Stimulated activated CD8-positive, alpha-beta memory T cell treated with anti-CD3 and anti-CD28 coated beads, Interleukin-7, amount 100 ng/mL, for 1 hour (primary cell): ENCODE data around the gene PLCXD3.

Source experiments
- DNase-seq, 2 donors: peaks; one replicate each; pipeline ENCODE4 v3.0.0-alpha.2; 2020; ENCODE audit warnings: low read depth in 2 of 2

The PLCXD3 gene

DNA sequence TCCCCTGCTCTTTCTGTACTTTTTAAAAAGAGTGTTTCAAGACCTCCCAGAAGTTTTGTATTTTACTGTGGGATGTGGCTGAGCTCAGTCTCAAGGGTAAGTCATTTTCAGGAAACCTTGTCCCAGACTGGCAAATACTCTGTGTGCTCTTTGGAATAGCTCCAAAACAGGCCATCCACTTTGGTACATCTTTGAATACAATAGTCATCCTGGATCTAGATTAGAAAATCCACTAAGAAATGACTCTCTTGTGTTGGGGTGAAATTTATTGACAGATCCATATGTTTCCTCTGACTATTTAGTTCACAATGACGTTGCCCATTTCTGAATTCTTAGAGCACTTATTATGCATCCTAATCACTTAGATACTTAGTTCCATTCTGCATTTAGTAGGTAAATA is 95.2 kb downstream of the PLCXD3 start:
- no peak for DNase-seq

DNA sequence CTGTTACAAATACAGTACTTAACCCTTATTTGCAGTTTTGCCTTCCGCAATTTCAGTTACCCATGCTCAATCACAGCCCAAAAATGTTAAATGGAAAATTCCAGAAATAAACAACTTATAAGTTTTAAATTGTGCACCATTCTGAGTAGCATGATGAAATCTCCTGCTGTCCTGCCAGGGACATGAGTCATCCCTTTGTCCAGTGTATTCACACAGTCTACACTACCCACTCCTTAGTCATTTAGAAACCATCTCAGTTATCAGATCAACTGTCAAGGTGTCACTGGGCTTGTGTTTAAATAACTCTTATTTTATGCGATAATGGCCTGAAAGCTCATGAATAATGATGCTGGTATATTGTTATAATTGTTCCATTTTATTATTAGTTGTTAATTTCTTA is 95.8 kb downstream of the PLCXD3 start:
- no peak for DNase-seq

DNA sequence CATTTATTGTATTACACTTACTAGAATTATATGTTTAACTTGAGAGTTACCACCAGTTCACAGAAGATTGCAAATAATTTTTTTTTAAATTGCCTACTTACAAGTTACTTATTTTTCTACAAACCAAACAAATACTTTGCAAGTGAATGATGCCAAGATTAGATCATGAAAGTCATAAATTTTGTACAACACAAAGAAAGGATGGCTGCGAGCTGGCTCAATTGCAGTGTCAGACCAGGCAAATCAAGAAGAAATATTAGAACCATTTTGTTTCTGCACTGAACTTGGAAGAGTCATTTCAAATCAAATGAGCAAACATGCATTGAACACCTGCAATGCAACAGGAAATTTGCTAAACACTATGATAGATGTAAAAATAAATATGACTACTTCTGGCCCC is 97.3 kb downstream of the PLCXD3 start:
- DNase-seq: no peak

DNA sequence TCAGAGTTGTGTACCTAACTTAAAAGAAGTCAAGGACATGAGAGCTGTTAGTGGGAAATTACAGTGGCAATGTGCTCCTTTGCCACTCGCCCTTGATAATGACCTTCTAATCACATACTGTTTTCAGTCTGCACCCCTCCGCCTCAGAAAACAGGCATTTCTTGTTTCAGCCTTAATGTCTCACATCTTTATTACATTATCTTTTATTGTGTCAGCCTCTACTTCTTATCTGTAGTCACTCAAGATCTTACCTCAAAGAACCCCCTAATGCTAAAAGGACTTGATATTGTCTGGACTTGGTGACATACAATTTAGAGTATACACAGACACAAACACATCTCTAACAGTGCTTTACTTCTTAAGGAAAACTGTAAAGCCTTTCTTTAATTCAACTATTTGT is 97.9 kb downstream of the PLCXD3 start:
- DNase-seq: no peak

DNA sequence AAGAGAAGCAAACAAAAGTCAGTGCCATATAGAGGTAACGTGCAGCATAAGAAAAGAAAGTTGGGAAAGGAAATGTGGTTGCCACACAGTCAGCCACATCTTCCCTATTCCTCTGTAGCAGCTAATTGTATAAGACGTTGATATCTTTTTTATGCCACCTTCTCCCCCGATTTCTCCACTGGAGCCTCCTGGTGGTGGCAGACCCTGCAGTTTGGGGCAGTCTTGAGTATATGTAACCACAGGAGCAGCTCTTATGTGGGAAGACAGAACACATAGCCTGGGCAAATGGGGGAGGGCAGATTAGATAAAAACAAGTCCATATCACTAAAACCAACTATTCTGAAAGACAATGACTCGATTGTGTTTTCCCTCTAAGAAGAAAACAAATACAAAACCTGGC is 99.7 kb downstream of the PLCXD3 start:
- DNase-seq: no peak

DNA sequence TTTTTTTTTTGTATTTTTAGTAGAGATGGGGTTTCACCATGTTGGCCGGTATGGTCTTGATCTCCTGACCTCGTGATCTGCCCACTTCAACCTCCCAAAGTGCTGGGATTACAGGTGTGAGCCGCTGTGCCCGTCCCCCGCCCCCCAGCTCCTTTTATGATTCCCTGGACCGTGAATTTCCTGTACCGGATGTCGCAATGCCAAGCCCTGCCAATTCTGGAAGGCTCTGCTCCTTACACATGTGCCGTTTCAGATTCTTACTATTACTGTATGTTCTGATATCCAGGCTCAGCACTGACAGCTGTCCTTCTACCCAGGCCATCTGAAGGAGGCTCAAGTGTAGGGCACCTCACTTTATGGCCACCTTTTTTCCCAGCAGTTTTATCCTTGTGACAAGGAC is 100.1 kb downstream of the PLCXD3 start:
- DNase-seq: no peak

DNA sequence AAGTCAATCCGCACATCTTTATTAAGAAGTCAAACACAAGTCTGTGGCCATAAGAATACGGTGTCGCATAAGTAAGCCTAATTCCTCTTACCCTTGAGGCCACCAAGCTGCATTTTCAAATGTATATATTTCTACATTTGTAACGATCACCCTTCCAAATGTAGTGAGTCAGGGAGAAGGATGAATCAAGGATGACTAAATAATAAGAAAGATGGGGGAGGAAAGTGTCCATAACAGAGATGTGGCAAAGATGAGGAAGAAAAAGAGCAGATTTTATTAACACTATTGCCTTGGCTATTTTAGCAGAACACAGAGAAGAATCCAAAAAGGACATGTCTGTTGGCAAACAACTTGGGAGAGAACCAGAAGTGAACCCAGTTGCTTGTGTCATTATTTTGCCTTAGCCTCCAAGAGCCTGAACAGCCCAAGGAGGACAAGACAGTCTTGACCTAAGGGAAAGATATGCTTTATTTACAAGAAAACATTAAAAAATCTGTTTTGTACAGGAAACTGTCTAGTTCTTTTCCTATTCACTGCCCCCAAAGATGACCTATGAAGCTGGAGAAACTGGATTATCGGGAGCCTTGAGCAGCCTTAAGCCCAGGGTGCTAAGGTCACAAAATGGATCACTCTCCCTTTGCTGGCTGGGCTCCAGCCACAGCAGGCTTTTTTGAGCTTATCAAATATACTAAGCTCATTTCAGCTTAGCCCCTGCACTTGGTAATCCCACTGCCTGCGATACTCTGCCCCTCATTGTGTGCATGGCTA is 101.5 kb downstream of the PLCXD3 start:
- no peak for DNase-seq

DNA sequence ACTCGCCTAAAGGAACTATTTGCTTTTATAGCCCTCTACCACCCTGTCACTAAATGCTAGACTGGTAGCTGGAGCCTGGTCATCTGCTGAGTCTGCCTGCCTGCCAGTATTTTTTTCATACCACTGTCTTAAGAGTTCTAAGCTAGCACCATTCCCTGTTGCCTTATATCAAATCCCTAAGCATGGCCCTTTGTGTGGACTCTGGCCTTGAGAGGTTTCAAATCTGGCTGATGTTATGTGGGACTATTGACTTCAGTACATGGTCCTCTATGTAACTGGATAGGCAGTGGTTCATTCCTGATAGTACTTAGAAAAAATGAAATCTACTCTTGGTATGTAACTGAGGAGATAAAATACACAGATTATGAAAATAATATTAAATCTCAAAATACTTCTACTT is 103.5 kb downstream of the PLCXD3 start:
- no peak for DNase-seq

DNA sequence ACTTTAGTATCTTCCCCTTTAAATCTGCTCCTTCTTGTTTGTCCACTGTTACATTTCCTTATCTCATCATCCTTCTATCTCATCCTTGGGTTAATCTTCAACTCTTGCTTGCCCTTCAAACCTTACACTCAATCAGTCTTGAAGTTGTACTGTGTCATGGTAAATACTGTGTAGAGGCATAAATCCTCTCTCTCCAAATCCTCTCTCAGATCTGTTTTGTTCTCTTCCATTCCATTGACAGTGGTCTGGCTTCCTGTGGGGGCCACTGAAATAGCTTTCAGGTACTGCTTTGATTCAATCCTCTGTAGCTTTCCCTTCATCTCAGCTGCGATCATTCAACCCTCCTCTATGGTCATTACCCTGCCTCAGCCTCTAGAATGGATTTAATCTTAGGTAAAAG is 104.0 kb downstream of the PLCXD3 start:
- no peak for DNase-seq

DNA sequence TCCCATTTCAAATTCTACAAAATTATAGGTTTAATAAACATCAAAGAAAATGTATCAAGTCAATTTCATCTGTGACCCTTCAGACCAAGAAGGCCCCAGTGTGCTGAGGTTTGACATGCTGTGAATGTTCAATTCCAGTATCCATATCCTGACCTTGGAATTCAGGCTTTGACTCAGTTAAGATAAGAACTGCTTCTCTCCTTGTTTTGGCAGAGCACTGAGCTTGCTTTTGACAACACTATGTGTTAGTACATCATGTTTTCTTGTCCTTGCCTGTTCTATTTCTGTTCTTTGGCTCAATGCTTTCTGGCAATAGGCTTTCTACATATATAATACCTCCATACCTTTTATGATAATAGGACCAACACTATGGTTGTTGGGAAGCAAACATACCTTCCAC is 105.6 kb downstream of the PLCXD3 start:
- no peak for DNase-seq

DNA sequence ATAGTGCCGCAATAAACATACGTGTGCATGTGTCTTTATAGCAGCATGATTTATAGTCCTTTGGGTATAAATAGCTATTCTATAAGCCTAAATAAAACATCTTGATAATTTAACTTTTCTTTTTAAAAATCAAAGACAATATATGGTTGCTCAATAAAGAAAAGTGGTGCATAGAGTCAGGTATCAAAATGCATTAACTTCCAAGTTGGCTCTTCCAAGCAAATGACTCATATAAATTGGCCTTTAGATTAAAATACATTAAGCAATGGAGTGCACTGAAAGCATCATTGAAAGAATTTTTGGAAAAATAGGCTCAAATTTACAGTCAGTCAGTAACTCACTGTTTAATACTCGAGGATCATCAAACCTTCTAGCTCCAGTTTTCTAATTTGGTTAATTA is 106.6 kb downstream of the PLCXD3 start:
- DNase-seq: no peak

DNA sequence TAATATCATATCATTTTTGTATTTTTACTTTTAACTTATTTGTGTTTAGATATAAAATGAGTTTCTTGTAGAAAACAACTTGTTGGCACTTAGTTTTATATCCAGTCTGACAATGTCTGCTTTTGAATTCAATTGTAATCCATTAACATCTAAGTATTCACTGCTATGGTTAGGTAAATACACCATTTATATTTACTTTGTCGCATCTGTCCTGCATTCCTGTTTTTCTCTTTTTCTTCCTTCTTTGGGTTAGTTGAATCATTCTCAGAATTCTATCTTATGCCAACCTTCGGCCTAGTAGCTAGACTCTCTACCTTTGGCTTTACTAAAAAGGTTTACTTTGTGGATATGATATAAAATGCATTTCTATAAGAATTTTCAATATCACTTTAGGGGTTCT is 107.6 kb downstream of the PLCXD3 start:
- no peak for DNase-seq

DNA sequence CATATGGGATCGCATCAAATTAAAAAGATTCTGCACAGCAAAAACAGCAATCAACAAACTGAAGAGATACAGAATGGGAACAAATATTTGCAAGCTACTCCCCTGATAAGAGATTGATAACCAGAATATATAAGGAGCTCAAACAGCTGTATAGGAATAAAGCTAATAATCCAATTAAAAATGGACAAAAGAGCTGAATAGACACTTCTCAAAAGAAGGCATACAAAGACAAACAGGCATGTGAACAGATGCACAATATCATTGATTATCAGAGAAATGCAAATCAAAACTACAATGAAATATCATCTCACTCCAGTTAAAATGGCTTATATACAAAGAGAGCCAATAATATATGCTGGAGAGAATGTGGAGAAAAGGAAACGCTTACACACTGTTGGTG is 110.6 kb downstream of the PLCXD3 start:
- DNase-seq: no peak

DNA sequence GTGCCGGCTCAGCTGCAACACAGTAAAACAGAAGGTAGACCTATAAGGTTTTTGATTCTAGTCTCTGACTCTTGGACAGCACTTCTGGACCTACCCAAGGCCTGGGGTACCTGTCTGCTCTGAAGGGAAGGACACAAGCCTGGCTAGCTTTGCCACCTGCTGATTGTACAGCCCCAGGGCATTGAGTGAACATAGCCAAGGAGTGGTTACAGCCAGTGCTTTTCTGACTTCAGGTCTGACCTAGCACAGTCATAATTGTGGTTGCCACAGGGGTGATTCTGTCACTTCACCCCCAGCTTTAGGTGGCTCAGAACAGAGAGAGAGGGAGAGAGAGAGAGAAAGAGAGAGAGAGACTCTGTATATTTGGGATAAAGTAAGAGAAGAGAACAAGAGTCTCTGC is 118.4 kb downstream of the PLCXD3 start:
- DNase-seq: no peak

DNA sequence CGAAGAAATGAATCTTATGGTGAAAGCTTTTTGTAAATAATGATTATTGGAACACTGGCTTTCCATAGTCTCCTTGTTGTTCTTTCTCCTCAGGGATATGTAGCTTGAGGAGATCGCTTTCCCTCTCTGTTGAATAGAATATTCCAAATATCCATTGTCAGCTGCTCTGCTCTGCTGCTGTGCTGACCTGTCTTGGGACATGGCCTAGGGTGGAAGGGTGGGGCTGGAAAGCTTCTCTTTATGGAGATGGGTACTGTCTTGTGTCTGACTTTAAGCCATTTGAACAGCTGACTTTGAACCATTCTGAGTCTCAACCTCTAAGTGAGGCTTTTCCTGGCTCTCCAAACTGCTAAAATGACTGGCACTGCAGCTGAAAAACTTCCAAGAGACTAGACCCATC is 135.8 kb downstream of the PLCXD3 start:
- DNase-seq: no peak

DNA sequence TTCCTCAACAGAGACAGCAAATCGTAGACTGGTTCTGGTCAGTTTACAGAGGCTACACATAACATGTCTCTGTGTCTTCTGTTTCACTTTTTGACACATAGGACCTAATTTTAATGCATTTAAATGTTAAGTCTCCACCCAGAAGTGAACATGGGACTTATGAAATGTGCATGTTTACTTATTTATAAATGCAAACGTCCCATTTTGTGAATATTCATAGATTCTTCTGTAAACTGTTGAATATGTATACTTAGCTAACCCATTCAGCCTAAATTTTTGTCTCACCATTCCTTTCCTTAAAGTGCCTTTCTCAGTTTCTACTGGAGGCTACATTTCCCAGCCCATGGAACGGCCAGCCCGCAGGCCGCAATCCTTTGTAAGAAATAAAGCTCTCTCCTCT is 137.2 kb downstream of the PLCXD3 start:
- no peak for DNase-seq

DNA sequence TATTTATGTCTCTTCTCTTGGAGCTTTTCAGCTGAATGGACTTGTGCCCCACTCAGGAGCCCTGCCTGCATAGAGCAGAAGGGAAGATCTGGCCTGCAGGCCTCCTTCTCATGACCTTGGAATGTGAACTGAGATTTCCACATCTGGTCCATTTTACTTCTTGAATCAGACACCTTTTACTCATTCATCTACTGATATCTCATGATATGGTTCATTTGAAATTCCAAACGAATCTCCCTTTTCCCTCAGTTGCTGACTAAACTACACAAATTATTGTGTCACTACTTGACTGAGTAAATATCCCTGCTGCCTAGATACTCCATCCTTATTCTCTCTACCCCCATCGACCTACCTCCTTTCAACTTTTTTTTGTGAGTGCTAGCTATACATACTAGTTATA is 138.7 kb downstream of the PLCXD3 start:
- no peak for DNase-seq

DNA sequence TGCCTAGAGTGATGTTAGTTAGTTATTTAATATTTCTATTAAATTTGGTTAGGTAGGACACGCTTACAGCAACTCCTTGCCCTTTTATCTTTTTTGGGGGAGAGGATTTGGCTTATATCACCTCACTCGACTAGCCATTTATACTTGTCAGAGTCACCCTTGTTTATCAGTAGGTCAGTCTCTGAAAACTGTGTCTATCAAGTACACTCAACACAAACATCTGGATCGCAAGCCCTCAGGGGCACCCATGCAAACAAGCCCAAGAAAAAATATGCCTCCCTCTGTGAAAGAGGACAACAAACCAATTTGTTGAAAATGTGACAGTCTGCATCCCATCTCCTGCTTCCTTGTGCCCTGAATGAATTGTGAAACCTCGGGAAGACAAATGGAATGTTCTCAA is 139.9 kb downstream of the PLCXD3 start:
- DNase-seq: no peak

DNA sequence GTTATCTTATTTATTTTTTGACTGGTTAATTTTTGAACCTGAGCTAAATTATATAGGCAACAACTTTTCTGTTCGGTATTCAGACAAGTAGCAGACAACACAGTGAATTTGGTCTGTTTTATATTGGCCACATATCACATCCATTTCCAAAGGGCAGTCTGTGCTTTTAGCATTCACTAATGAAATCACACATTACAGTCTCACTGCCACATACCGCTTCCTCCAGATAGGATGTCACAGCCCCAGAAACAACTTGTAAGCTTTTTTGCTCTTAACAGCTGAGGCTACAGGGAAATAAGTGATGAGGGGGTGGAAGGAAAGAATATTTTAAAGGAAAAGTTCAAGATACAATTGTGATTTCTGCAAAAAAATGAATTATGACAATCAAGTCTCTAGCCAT is 140.6 kb downstream of the PLCXD3 start:
- no peak for DNase-seq

DNA sequence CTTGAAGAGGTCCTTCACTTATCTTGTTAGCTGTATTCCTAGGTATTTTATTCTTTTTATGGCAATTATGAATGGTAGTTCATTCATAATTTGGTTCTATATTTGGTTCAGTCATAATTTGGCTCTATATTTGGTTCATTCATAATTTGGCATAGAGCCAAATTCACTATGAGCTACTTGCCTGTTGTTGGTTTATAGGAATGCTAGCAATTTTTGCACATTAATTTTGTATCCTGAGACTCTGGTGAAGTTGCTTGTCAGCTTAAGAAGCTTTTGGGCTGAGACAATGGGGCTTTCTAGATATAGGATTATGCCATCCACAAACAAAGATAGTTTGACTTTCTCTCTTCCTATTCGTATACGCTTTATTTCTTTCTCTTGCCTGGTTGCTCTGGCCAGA is 142.2 kb downstream of the PLCXD3 start:
- DNase-seq: no peak

DNA sequence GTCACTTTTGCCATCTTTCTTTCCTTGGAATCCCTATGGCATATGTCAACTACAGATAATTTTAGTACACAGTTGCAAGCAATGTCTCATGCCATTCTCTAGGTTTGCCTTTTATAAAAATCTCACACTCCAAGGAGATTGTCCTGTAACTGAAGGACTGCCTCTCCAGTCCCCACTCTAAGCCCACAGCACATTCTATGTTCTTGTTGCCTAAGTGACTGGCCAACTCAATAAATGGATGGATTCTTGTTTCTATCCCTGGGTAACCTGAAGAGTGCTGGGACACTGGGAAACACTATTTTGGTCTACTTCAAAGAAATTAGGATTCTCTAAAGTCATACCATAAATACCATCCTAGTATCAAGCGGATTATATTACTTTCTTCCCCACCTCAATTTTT is 145.0 kb downstream of the PLCXD3 start:
- no peak for DNase-seq

DNA sequence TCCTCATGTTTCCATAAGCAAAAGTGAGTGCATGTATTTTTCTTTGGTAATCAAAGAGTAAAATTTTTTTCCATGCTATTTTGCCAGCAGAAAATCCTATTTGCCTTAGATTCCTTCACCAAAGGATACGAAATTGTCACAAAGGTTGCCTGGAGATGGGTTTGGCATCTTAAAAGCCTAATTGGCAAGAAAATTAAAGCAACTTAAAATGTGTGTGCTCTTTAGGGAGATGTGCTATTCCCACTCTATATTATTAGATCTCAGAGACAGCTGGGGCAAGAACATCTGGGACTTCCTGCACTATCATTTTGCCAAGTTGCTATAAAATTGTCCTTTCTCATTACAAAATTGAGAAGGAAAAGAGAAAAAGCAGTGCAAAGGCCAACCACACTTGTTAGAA is 146.1 kb downstream of the PLCXD3 start:
- no peak for DNase-seq

DNA sequence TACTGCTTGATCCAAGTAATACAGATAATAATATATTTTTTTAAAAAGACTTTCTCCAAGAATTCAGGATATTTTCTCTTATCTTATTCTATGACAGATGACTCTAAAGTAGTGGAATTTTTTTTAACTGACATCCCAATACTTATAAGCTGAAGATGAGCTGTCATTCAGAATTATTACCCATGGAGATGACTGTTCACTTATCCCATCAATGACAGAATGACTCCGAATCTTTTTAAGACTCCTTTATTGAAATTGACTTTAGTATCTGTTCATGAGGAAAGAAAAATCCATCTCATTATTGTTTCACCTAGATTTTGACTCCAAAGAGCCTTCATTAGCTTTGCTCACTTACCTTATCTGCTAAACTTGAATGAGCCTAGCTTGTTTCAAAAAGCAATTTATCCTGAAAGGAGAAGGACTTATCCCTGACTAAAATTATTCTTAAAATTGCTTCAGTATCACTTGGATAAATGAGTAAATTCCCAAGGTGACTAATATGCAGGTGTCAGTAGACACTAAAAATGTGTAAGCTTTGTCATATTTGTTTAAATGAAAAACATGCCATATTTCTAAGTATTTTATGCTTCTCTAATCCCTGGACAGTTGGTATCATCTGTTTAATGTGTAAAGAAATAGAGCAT is 146.9 kb downstream of the PLCXD3 start:
- no peak for DNase-seq

DNA sequence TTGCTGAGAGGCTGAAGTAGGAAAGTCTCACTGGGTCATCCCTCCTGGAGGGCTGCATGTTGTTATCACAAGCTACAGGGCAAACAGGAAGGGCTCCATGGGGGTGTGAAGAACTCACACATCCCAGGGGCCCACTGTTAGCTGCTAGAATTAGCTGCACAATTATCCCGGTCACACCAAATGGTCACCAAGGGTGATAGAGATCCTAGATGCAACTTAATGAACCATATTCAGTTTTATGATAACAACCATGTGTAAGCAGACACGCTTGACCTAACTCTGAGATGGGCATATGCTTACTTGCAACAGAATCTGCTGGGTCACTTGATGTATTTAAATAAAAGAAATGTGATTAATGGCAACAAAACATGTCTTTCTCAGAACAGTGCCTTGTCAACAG is 153.6 kb downstream of the PLCXD3 start:
- no peak for DNase-seq
